ENCODE measurements around the gene MYMX. TPM values are rescaled to one million over a fixed set of nuclear protein-coding genes. Genes with fewer than 3 reads are reported as not detected.
A peak's percentile ranks its signal among the peaks of the same experiment; 100 is the strongest.

The MYMX gene
- total and polyA plus RNA-seq, 2 of the 13 experiments (the other 11 are each of a cell fraction or from before 2014, with no cell fraction given), result not detected

GRCh38 chr6:44189257-44189656 is 27.5 kb upstream of the MYMX start:
- FAIRE-seq (no peak), ATAC-seq (no peak), DNase-seq (ENCODE audit: low spot score) (no peak)
- H3K9me3 ChIP-seq (ENCODE audit: low read length), result no peaks in the 10 kb centered on the region
- no peak overlapping the region for H3K4me3 ChIP-seq (replicated peaks in 1 of 3; ENCODE audit: insufficient read depth in 1 of 3, low read depth in 2 of 3, low read length in 3 of 3)
- H3K4me1 ChIP-seq (ENCODE audit: insufficient read depth, low read length), result peaks cover 63% of the 10 kb centered on the region
- no peak overlapping the region for H3K27ac ChIP-seq (ENCODE audit: extremely low read length, insufficient read depth, low read length)
- no peaks in the 10 kb centered on the region for H4K20me1 ChIP-seq (ENCODE audit: insufficient read depth, low read length)
- H3K36me3 ChIP-seq (replicated peaks in 1 of 2; ENCODE audit: control insufficient read depth in 1 of 2, insufficient read depth in 2 of 2, low read length in 2 of 2), result no peaks in the 10 kb centered on the region
- H3K79me2 ChIP-seq (ENCODE audit: insufficient read depth, low read length), result no peaks in the 10 kb centered on the region
- no peak overlapping the region for H2AFZ ChIP-seq (ENCODE audit: low read length)
- ChIA-PET POLR2A (interaction anchor here (1.1 to 1.5 kb wide), 4 partner anchors 10 to 58 kb away, joined by 3 to 6 read pairs (median 4); partner anchors contain the start of gene HSP90AB1), CTCF (ENCODE audit: low intra/inter-chr PET ratio, low total read pairs) (no interaction called here)
- TF ChIP-seq ZNF407 (CRISPR knock-in tag; IDR thresholded peaks at IDR 0.05; ENCODE audit: not compliant biosample characterization) (peak; percentile 25), ZNF17 (CRISPR knock-in tag; IDR thresholded peaks at IDR 0.05) (0 out of 2 replicates have a peak, but pooled peaks have one; percentile 11), ZMYM2 (CRISPR knock-in tag; IDR thresholded peaks at IDR 0.05) (no peak), JARID2 (CRISPR knock-in tag; IDR thresholded peaks at IDR 0.05; ENCODE audit: insufficient replicate concordance) (no peak), SMARCE1 (IDR thresholded peaks at IDR 0.05; ENCODE audit: borderline replicate concordance) (no peak), MEIS1 (CRISPR knock-in tag; IDR thresholded peaks at IDR 0.05; ENCODE audit: borderline replicate concordance) (no peak), ZNF598 (CRISPR knock-in tag; IDR thresholded peaks at IDR 0.05; ENCODE audit: borderline replicate concordance) (peak; percentile 62; the same call in 1 of the 2 replicates), ZNF547 (CRISPR knock-in tag; IDR thresholded peaks at IDR 0.05) (0 out of 2 replicates have a peak, but pooled peaks have one; percentile 36), ZNF674 (CRISPR knock-in tag; IDR thresholded peaks at IDR 0.05; ENCODE audit: low read depth) (no peak)
- TF ChIP-seq, protein P1, sequence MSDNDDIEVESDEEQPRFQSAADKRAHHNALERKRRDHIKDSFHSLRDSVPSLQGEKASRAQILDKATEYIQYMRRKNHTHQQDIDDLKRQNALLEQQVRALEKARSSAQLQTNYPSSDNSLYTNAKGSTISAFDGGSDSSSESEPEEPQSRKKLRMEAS (IDR thresholded peaks at IDR 0.05), result peak; percentile 36; the same call in 1 of the 2 replicates
- TF ChIP-seq, protein P2, sequence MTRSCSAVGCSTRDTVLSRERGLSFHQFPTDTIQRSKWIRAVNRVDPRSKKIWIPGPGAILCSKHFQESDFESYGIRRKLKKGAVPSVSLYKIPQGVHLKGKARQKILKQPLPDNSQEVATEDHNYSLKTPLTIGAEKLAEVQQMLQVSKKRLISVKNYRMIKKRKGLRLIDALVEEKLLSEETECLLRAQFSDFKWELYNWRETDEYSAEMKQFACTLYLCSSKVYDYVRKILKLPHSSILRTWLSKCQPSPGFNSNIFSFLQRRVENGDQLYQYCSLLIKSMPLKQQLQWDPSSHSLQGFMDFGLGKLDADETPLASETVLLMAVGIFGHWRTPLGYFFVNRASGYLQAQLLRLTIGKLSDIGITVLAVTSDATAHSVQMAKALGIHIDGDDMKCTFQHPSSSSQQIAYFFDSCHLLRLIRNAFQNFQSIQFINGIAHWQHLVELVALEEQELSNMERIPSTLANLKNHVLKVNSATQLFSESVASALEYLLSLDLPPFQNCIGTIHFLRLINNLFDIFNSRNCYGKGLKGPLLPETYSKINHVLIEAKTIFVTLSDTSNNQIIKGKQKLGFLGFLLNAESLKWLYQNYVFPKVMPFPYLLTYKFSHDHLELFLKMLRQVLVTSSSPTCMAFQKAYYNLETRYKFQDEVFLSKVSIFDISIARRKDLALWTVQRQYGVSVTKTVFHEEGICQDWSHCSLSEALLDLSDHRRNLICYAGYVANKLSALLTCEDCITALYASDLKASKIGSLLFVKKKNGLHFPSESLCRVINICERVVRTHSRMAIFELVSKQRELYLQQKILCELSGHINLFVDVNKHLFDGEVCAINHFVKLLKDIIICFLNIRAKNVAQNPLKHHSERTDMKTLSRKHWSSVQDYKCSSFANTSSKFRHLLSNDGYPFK (CRISPR knock-in tag; IDR thresholded peaks at IDR 0.05; ENCODE audit: borderline replicate concordance), result no peak
- BruUV-seq (replicated peaks), result no TSS peak
- peaks cover 0 to under 1% of the 10 kb centered on the region in 2 experiments; a peak in 2 of 5 replicates for H3K27me3 ChIP-seq (ENCODE audit: control insufficient read depth in 1 of 2, insufficient read depth in 2 of 2, low read length in 2 of 2)
- H3K9ac ChIP-seq (ENCODE audit: insufficient read depth, low read depth, low read length), result no peak overlapping the region
- H3K4me2 ChIP-seq (ENCODE audit: low read depth, low read length), result no peak overlapping the region; the same call in 1 of the 2 replicates
- WGBS (ENCODE audit: low lambda C conversion rate), result 24% methylated on average over 2 of the region's 2 CpGs
- in situ Hi-C loops (cut with HindIII; ENCODE audit: extremely low pct_ligation_motif_present, low pct_unique_long_range_greater_than_20kb), result no loop called here
- intact Hi-C loops (cut with micrococcal nuclease; ENCODE audit: unreplicated experiment), result no loop called here
